GM13976 (cell line): ENCODE results near the gene CD207.

Experiments used
- DNase-seq: peaks from one replicate; pipeline ENCODE4 v3.0.0; 2012; ENCODE audit warnings: low spot score
- CTCF ChIP-seq: IDR thresholded peaks from 2 replicates; pipeline ENCODE4 v1.5.1; 2012; ENCODE audit warnings: borderline replicate concordance, mild to moderate bottlenecking; ENCODE audit not compliant: insufficient read depth; ENCODE audit errors: extremely low read depth, missing control alignments, control extremely low read depth
- in situ Hi-C: fragments of 300-500 bp; cut with MboI; formaldehyde crosslinking; loops from one replicate; pipeline ENCODE4 v1.12.0; 2022; ENCODE audit warnings: low sequenced_read_pairs, mixed read lengths, inconsistent platforms; ENCODE audit not compliant: unreplicated experiment

Gene CD207

GRCh38 chr2:70793450-70793849, 42.2 kb downstream of the CD207 start:
- DNase-seq: no peak
- in situ Hi-C loops: no loop called here
- TF ChIP-seq CTCF: no peak

GRCh38 chr2:70790136-70790828, 45.3 kb downstream of the CD207 start, which contains the start of gene FIGLA:
TSS of gene FIGLA (minus strand) at chr2:70790643. CDS start at chr2:70790638, 5 bp downstream.
- in situ Hi-C loops: no loop called here
- no peak for DNase-seq
- no peak for TF ChIP-seq CTCF

DNA sequence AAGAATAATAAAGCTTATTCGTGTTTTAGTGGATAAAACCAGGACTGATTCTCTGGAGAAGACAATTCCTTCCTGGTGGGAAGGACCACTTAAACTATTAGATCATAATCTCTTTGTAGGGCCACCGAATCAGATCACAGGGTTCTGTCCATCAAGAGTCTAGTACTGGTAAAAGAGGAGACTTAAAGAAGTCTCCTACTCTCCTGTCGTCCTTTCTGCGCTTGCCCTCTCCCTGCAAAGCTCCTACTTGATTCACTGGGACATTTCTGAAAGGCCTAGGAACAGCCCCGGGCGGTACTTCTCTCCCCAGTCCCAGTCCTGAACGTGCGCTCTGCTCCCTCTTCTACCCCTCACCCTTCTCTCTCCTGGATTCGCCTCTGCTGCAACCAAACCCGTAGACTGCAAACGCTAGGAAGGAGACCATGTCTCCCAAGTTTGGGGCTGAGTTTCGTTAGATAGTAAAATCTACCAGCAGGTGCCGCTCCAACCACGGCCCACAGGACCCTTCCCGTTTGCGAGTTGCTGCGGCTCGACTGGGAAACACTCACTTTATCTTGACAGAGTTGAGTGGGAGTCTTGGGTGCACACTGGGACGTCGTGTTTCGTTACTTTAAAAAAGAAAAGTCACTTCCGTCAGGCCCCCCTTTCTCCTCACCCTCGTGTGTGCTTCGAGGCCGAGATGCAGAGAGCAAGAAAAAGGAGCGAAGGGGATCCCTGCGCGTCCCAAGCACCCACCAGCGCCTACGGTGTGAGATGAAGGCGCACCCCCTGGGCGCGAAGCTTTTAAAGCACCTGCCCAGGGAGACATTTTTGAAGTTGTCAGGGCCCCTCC, 46.1 kb downstream of the CD207 start:
- peak; percentile 81 for DNase-seq
- TF ChIP-seq CTCF: peak; percentile 56
- in situ Hi-C loops: loop anchor here (10.0 kb wide), 1 partner anchor 135 kb away; no protein-coding TSS in a partner anchor

GRCh38 chr2:70785137-70785911, 50.3 kb downstream of the CD207 start:
- in situ Hi-C loops: loop anchor here (10.0 kb wide), 1 partner anchor 131 kb away; no protein-coding TSS in a partner anchor
- DNase-seq: peak; percentile 51
- peak; percentile 43 for TF ChIP-seq CTCF

- no peak for TF ChIP-seq CTCF
- no peak for DNase-seq
- in situ Hi-C loops: loop anchor here (10.0 kb wide), 1 partner anchor 130 kb away; no protein-coding TSS in a partner anchor
Observed at GRCh38 chr2:70784320-70784719, 51.3 kb downstream of the CD207 start.
